PC-9 (cell line): ENCODE measurements around the gene KCNIP1. TPM values are rescaled to one million over a fixed set of nuclear protein-coding genes. Genes with fewer than 3 reads are reported as not detected.

Source experiments
- BruUV-seq: library from RNA; stranded (reverse); fragments of 400-500 nt; replicated peaks from 2 replicates; lab custom pipeline; 2021; lab: Mats Ljungman, UMichigan
- CTCF ChIA-PET: fragments of 300-600 bp; sonication (Branson Sonifier 250); formaldehyde crosslinking; loops from one replicate; lab custom pipeline; 2022; ENCODE audit warnings: antibody characterized with exemption; lab: Charles Lee
- POLR2A ChIA-PET: fragments of 300-600 bp; sonication (Branson Sonifier 250); formaldehyde crosslinking; loops from one replicate; lab custom pipeline; 2022; ENCODE audit warnings: antibody characterized with exemption; ENCODE audit not compliant: unreplicated experiment; lab: Charles Lee
- DNase-seq, 2 experiments: peaks; one replicate each; pipeline versions ENCODE4 v3.0.0 to v3.0.0-alpha.2; 2015 to 2022; ENCODE audit warnings: mixed read lengths in 1 of 2
- H2AFZ ChIP-seq: fragments of 200-600 bp; sonication (generic); 2 replicates; pipeline ENCODE4 v1.8.1; 2017; ENCODE audit warnings: antibody characterized with exemption
- H3F3A ChIP-seq: fragments of 200-600 bp; sonication (generic); 2 replicates; pipeline ENCODE4 v1.8.1; 2017; ENCODE audit warnings: antibody characterized with exemption, mild to moderate bottlenecking, low read depth; ENCODE audit not compliant: insufficient read depth
- H3K27ac ChIP-seq: fragments of 200-600 bp; sonication (generic); 2 replicates; pipeline ENCODE4 v1.6.1; 2016; ENCODE audit warnings: mixed run types
- H3K27me3 ChIP-seq: fragments of 200-600 bp; sonication (generic); 2 replicates; pipeline ENCODE4 v1.6.1; 2016; ENCODE audit warnings: low read depth, mixed run types; ENCODE audit not compliant: insufficient read depth
- H3K36me3 ChIP-seq: fragments of 200-600 bp; sonication (generic); 2 replicates; pipeline ENCODE4 v1.6.1; 2016; ENCODE audit warnings: low read depth, mixed run types
- H3K4me1 ChIP-seq: fragments of 200-600 bp; sonication (generic); replicated peaks from 2 replicates; pipeline ENCODE4 v1.6.1; 2016; ENCODE audit warnings: mixed run types; ENCODE audit not compliant: insufficient read depth
- H3K4me2 ChIP-seq: fragments of 200-600 bp; sonication (generic); 2 replicates; pipeline ENCODE4 v1.6.1; 2017; ENCODE audit warnings: mixed run types
- H3K4me3 ChIP-seq: fragments of 200-600 bp; sonication (generic); 2 replicates; pipeline ENCODE4 v1.6.1; 2016; ENCODE audit warnings: mixed run types
- H3K79me2 ChIP-seq: fragments of 200-600 bp; sonication (generic); 2 replicates; pipeline ENCODE4 v1.6.1; 2017; ENCODE audit warnings: low read depth, mixed run types
- H3K9me2 ChIP-seq: fragments of 200-600 bp; sonication (generic); 2 replicates; pipeline ENCODE4 v1.8.1; 2017; ENCODE audit warnings: mild to moderate bottlenecking; ENCODE audit not compliant: insufficient read depth
- H3K9me3 ChIP-seq: fragments of 200-600 bp; sonication (generic); 2 replicates; pipeline ENCODE4 v1.8.1; 2016; ENCODE audit warnings: low read depth; ENCODE audit not compliant: insufficient read depth
- H4K20me1 ChIP-seq: fragments of 200-600 bp; sonication (generic); 2 replicates; pipeline ENCODE4 v1.8.1; 2017; ENCODE audit not compliant: insufficient read depth
- EZH2 ChIP-seq: fragments of 200-600 bp; sonication (generic); IDR thresholded peaks from 2 replicates; pipeline ENCODE4 v1.8.0; 2017; ENCODE audit warnings: antibody characterized with exemption, low read depth
- intact Hi-C: fragments of 100-400 bp; cut with micrococcal nuclease; formaldehyde crosslinking; loops from one replicate; pipeline ENCODE4 v1.10.0; 2022; ENCODE audit not compliant: unreplicated experiment
- total RNA-seq: library from RNA; stranded (reverse); gene quantifications from 2 replicates; pipeline ENCODE4 v1.2.3, GENCODE V29; 2021
- TF ChIP-seq, protein P1 (sequence below): fragments of 200-600 bp; sonication (generic); conservative IDR thresholded peaks from 2 replicates; pipeline ENCODE4 v1.6.1; 2017; ENCODE audit warnings: mixed run types, antibody characterized with exemption, mild to moderate bottlenecking, moderate library complexity

The KCNIP1 gene
- total RNA-seq, 1 experiment from 2014 or later: not detected

DNA sequence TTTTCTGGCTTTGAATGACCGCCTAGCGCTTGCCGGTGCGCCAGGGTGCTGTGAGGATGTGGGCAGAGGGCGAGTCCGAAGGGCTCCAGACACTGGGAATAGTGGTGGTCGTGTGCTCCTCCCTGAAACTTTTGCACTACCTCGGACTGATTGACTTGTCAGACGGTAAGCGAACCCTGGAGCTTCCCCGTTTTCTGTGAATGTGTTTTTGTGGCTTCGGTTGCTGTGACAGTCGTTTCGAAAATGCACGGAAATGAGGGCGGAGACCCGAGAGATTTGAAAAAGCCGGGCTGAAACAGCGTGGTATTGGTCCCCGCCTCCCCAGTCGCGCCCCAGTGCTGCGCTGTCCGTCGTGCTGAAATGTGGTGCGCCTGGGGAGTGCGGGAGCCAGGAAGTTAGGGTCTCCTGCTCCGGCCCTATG, 177.2 kb downstream of the KCNIP1 start:
- H3K4me3 ChIP-seq: no peak overlapping the region
- DNase-seq: no peak
- peaks cover 87% of the 10 kb centered on the region for H3K27me3 ChIP-seq
- H3K36me3 ChIP-seq: no peaks in the 10 kb centered on the region
- no peak overlapping the region for H2AFZ ChIP-seq
- intact Hi-C loops: no loop called here
- H3K79me2 ChIP-seq: no peaks in the 10 kb centered on the region
- no TSS peak for BruUV-seq
- no peaks in the 10 kb centered on the region for H3K9me3 ChIP-seq
- no peaks in the 10 kb centered on the region for H3K9me2 ChIP-seq
- ChIA-PET CTCF (no interaction called here), POLR2A (interaction anchor here (0.6 kb wide), 1 partner anchor 21 kb away, joined by 5 read pairs; no protein-coding TSS in a partner anchor)
- H3K27ac ChIP-seq: no peak overlapping the region
- no peak overlapping the region for H3K4me2 ChIP-seq
- no peaks in the 10 kb centered on the region for H3K4me1 ChIP-seq
- H4K20me1 ChIP-seq: no peaks in the 10 kb centered on the region
- H3F3A ChIP-seq: no peaks in the 10 kb centered on the region
- TF ChIP-seq EZH2: no peak

DNA sequence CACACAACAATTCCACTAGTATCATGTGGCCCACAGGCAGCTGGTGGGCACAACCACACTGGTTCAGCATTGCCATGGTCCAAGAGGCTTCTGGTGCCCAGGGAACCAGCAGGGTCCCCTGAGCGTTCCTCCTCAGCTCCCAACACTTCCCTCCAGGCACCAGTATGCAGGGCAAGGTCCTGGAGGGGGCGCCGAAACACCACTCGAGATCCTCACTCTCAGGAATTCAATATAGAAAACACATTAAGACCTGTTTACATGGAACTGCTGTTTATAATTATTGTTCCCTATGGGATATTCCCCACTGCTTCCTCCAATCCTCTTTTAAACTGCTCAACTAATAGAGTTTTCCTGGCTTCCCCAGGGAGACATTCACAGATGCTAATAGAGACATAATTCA, 187.8 kb downstream of the KCNIP1 start:
- H3K79me2 ChIP-seq: no peaks in the 10 kb centered on the region
- no peaks in the 10 kb centered on the region for H4K20me1 ChIP-seq
- ChIA-PET POLR2A (no interaction called here), CTCF (no interaction called here)
- no peak overlapping the region for H2AFZ ChIP-seq
- H3K9me3 ChIP-seq: no peaks in the 10 kb centered on the region
- H3K4me1 ChIP-seq: no peaks in the 10 kb centered on the region
- intact Hi-C loops: no loop called here
- H3K9me2 ChIP-seq: no peaks in the 10 kb centered on the region
- no peaks in the 10 kb centered on the region for H3F3A ChIP-seq
- no peaks in the 10 kb centered on the region for H3K36me3 ChIP-seq
- no TSS peak for BruUV-seq
- no peak overlapping the region for H3K4me2 ChIP-seq
- H3K4me3 ChIP-seq: no peak overlapping the region
- no peak for DNase-seq
- no peak overlapping the region for H3K27ac ChIP-seq
- peaks cover 67% of the 10 kb centered on the region for H3K27me3 ChIP-seq
- TF ChIP-seq, protein P1, sequence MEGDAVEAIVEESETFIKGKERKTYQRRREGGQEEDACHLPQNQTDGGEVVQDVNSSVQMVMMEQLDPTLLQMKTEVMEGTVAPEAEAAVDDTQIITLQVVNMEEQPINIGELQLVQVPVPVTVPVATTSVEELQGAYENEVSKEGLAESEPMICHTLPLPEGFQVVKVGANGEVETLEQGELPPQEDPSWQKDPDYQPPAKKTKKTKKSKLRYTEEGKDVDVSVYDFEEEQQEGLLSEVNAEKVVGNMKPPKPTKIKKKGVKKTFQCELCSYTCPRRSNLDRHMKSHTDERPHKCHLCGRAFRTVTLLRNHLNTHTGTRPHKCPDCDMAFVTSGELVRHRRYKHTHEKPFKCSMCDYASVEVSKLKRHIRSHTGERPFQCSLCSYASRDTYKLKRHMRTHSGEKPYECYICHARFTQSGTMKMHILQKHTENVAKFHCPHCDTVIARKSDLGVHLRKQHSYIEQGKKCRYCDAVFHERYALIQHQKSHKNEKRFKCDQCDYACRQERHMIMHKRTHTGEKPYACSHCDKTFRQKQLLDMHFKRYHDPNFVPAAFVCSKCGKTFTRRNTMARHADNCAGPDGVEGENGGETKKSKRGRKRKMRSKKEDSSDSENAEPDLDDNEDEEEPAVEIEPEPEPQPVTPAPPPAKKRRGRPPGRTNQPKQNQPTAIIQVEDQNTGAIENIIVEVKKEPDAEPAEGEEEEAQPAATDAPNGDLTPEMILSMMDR: no peak
- TF ChIP-seq EZH2: no peak

DNA sequence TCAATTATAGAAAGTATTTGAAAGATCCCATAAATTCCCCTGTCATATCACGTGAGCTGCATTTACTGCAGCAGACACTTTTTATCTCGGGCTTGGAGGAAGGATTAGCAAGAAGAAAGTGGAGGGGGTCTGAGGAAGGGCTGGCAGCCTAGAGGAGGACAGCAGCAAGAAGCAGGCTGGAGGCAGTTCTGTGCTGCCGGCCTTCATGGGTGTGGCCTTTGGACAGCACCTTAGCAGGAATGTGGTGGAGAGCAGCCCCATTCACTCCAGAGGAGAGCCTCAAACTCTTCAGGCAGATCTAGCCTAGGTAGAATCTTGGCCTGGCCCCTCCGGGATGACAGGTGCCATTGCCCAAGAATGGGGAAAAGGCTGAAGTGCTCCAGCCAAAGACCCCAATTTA, 189.9 kb downstream of the KCNIP1 start:
- Histone ChIP-seq H3K79me2 (no peaks in the 10 kb centered on the region), H3K27ac (no peak overlapping the region), H2AFZ (no peak overlapping the region), H3K4me3 (no peak overlapping the region), H3K27me3 (peaks cover 66% of the 10 kb centered on the region), H3K4me2 (no peak overlapping the region), H3K36me3 (no peaks in the 10 kb centered on the region), H3K9me3 (no peaks in the 10 kb centered on the region), H4K20me1 (no peaks in the 10 kb centered on the region), H3K9me2 (no peaks in the 10 kb centered on the region), H3F3A (no peaks in the 10 kb centered on the region), H3K4me1 (no peaks in the 10 kb centered on the region)
- intact Hi-C loops: no loop called here
- TF ChIP-seq EZH2: no peak
- TF ChIP-seq, protein P1: no peak
- POLR2A ChIA-PET: no interaction called here
- no TSS peak for BruUV-seq
- CTCF ChIA-PET: no interaction called here
- DNase-seq: no peak

DNA sequence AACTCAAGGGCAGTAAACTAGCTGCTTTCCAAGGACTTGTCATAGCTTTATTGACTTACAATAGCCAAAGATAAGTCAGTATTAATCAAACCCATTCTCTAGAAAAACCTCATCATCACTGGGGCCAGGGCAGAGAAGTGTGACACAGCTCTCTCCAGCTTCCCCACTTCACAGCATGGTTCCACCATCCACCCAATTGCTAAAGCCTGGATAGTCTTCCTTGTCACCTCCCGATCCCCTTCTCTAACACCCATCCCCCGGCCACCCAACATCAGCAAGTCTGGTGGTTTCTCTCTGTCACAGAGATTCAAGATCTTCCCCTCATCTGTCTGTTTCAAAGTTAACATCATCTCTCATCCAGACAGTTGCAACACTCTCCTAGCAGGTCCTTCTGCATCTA, 191.1 kb downstream of the KCNIP1 start:
- Histone ChIP-seq H3K27me3 (peaks cover 66% of the 10 kb centered on the region), H3K4me2 (no peak overlapping the region), H3K27ac (no peak overlapping the region), H3K9me2 (no peaks in the 10 kb centered on the region), H3K79me2 (no peaks in the 10 kb centered on the region), H3F3A (no peaks in the 10 kb centered on the region), H3K4me3 (no peak overlapping the region), H3K4me1 (no peaks in the 10 kb centered on the region), H4K20me1 (no peaks in the 10 kb centered on the region), H3K9me3 (no peaks in the 10 kb centered on the region), H2AFZ (no peak overlapping the region), H3K36me3 (no peaks in the 10 kb centered on the region)
- TF ChIP-seq, protein P1: no peak
- TF ChIP-seq EZH2: no peak
- no TSS peak for BruUV-seq
- POLR2A ChIA-PET: no interaction called here
- intact Hi-C loops: no loop called here
- CTCF ChIA-PET: no interaction called here
- DNase-seq: no peak
